GM12872 (cell line): ENCODE data around the gene ACMSD.

Experiments used
- TF ChIP-seq, protein P1 (sequence below): IDR thresholded peaks from 3 replicates; pipeline ENCODE4 v1.5.1; 2011; ENCODE audit warnings: low read depth, mild to moderate bottlenecking, low read length, moderate library complexity; ENCODE audit not compliant: insufficient read depth

The ACMSD gene

GRCh38 chr2:134866498-134867099 lies 28.2 kb downstream of the ACMSD start:
- TF ChIP-seq, protein P1, sequence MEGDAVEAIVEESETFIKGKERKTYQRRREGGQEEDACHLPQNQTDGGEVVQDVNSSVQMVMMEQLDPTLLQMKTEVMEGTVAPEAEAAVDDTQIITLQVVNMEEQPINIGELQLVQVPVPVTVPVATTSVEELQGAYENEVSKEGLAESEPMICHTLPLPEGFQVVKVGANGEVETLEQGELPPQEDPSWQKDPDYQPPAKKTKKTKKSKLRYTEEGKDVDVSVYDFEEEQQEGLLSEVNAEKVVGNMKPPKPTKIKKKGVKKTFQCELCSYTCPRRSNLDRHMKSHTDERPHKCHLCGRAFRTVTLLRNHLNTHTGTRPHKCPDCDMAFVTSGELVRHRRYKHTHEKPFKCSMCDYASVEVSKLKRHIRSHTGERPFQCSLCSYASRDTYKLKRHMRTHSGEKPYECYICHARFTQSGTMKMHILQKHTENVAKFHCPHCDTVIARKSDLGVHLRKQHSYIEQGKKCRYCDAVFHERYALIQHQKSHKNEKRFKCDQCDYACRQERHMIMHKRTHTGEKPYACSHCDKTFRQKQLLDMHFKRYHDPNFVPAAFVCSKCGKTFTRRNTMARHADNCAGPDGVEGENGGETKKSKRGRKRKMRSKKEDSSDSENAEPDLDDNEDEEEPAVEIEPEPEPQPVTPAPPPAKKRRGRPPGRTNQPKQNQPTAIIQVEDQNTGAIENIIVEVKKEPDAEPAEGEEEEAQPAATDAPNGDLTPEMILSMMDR: no peak

- TF ChIP-seq, protein P1: no peak
Observed at GRCh38 chr2:134869946-134870736, 31.7 kb downstream of the ACMSD start.

DNA sequence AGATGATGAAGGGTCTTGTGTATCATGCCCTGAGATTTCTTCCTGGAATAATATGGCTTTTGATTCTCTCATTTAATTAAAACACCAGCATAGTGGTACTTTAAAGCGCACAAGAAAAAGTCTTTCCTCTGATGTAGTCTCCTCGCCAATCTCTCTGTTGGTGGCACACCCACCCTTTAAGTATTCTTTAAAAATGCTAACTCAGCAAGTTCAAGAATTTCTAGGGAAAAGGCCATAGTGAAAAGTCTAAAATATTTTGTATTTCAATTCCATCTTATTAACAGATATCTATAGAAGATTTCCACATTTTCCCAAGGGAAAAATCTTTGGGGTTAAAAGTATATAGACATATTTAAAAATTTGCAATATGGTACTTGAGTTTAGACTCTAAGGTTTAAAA lies 34.7 kb downstream of the ACMSD start:
- TF ChIP-seq, protein P1: no peak

- TF ChIP-seq, protein P1: no peak
Observed at GRCh38 chr2:134875309-134875708, 36.9 kb downstream of the ACMSD start.

- TF ChIP-seq, protein P1: no peak
Observed at GRCh38 chr2:134882773-134883172, 44.4 kb downstream of the ACMSD start.

- TF ChIP-seq, protein P1: no peak
Observed at GRCh38 chr2:134883552-134884293, 45.3 kb downstream of the ACMSD start.

GRCh38 chr2:134884435-134884834 lies 46.0 kb downstream of the ACMSD start:
- TF ChIP-seq, protein P1: no peak
